GM13976 (cell line): ENCODE measurements around the gene TNS3.

Experiments
- DNase-seq: peaks from one replicate; pipeline ENCODE4 v3.0.0; 2012; ENCODE audit warnings: low spot score
- in situ Hi-C: fragments of 300-500 bp; cut with MboI; formaldehyde crosslinking; loops from one replicate; pipeline ENCODE4 v1.12.0; 2022; ENCODE audit warnings: low sequenced_read_pairs, mixed read lengths, inconsistent platforms; ENCODE audit not compliant: unreplicated experiment
- TF ChIP-seq, protein P1 (sequence below): IDR thresholded peaks from 2 replicates; pipeline ENCODE4 v1.5.1; 2012; ENCODE audit warnings: borderline replicate concordance, mild to moderate bottlenecking; ENCODE audit not compliant: insufficient read depth; ENCODE audit errors: extremely low read depth, missing control alignments, control extremely low read depth

TNS3 gene

DNA sequence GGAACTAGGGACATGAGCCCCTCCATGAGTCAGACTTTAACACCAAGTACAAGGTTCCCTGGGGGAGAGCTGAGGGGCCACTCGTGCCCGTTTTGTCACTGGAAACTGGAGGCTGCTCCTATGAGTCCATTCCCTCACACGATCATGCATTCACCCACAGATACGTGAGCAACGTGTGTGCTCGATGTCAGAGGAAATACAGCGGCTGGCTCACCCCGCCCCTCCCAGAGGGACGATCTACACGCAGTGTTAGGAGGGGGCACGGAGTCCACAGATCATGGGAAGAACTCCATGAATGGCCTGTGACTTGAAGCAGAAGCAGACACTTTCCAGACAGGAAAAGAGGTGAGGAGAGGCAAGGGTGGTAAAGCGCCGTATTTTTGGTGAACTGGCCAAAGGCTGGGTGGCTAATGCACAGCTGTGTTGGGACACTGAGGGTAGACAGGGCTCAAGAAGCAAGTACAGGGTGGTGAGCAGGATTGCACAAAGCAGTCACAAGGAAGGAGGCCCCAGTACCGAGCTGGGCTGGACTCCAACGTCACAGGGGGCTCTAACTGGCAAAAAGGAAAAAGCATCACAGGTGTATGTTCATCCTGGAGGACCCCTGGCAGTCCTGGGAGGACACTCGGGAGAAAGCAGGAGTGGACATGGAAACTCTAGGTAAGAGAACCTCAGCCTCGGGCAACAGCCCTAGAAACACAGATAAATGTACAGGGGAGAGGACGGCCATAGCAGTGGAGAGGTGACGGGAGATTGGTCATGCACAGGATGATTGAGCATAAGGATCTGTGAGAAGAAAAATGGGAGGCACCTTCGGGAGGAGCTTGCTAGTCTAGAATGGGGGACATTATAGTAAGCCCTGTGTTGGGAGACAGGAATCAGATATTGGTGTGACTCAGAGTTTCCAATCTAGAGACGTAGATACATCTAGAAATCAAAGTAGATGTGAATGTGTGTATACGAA, 41.2 kb downstream of the TNS3 start:
- in situ Hi-C loops = no loop called here
- TF ChIP-seq, protein P1, sequence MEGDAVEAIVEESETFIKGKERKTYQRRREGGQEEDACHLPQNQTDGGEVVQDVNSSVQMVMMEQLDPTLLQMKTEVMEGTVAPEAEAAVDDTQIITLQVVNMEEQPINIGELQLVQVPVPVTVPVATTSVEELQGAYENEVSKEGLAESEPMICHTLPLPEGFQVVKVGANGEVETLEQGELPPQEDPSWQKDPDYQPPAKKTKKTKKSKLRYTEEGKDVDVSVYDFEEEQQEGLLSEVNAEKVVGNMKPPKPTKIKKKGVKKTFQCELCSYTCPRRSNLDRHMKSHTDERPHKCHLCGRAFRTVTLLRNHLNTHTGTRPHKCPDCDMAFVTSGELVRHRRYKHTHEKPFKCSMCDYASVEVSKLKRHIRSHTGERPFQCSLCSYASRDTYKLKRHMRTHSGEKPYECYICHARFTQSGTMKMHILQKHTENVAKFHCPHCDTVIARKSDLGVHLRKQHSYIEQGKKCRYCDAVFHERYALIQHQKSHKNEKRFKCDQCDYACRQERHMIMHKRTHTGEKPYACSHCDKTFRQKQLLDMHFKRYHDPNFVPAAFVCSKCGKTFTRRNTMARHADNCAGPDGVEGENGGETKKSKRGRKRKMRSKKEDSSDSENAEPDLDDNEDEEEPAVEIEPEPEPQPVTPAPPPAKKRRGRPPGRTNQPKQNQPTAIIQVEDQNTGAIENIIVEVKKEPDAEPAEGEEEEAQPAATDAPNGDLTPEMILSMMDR = no peak
- DNase-seq = no peak

DNA sequence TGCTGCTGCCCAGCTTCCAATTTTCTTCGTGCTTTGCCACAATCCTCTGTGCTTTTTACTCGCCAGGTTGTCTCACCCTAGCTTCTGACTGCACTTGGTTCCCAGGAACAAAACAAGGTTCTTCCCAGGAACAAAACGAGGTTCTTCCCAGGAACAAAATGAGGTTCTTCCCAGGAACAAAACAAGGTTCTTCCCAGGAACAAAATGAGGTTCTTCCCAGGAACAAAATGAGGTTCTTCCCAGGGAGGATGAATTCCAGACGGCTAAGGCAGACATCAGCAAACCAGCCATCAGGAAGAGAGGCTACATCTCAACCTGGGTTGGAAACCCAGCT, 41.9 kb downstream of the TNS3 start:
- DNase-seq = no peak
- TF ChIP-seq, protein P1 = no peak
- in situ Hi-C loops = no loop called here

DNA sequence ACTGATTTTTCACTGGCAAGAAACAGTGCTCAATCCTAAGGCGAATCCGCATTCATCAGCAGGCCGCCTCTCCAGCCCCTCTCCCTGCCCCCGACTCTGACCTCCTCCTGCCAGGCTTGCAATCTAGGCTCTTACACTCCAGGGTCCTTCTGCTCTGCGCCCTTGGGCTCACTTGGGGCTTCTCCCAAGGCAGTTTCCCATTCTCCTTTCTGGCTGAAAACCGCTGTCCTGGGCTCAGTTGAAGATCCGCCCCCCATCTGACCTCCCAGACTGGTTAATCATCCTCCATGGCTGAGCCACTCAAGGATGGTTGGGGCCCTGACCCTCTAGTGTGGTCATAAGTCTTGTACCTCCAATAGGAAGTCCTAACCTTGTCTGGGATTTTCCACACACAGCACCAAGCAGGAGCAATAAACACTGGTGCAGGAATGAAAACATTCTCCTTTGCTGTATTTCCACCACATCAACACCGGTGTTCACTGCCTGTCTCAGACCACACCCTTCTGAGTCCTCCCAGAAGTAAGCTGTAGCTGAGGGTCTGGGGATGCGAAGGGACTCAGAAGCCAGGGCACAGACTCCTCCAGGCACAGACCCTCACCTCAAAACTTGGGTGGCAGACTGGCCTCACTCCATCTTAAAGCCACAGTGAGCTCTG, 42.4 kb downstream of the TNS3 start:
- TF ChIP-seq, protein P1 = no peak
- in situ Hi-C loops = no loop called here
- no peak for DNase-seq

DNA sequence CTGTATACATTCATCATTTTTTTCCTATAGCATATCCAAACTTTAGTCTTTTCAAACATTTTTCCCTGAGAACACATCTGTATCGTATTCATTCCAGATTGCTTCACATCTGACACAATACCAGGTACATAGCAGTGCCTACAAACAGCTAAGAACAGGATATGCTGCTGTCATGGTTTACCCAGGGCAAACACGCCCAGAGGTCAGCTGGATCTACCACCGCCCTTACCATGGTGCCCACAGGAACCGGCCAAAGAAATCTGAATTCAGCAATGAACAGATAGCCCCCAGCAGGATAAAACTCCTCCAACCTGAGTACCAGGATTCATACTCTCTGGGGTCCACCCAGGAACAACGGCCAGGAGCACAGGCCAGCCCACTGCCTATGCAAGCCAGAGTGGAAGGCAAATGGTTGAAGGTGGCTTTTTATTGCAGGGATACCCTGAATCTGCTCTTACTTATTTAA, 43.0 kb downstream of the TNS3 start:
- TF ChIP-seq, protein P1 = no peak
- in situ Hi-C loops = no loop called here
- DNase-seq = no peak

DNA sequence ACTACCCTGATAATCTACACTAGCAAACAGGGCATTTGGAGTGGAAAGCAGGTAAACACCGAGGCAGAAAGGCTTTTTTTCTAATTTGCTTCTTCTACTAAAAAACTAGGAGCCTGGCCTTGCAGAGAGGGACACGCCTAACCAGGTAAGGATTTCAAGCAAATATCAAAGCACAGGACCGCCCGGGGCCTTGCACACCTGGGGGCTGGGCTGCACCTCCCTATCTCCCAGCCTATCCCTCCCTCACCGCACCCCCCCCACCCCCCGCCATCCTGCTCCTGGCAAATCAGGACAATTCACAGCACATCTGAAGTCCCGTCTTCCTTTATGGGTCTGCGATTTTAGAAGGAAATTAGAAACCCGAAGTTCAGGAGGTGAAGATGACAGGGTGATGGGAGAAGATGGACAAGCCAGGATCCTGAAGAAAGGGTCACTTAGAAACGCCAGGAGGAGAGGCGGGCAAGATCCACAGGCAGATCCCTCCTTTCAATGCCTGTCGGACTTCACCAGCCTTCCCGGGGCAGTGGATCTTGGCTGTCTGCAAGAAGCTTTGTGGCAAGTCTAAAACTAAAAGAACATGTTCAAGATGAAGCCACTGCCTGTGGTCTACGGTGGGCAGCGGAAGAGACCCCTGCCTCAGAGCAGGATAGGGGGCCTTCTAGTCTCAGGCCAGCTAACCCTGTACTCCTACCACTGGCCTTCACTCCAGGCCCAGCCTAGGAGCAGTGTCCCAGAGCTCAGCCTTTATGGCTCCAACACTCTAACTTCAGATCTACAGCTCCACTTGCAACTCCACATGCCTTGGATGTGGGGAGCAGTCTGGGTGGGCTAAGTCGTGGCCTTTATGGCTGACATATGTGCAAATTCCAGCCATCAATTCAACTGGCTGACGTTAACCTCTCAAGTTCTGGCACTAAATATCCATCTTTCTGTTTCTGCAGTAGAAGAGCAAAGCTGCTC, 43.9 kb downstream of the TNS3 start:
- TF ChIP-seq, protein P1 = no peak
- in situ Hi-C loops = no loop called here
- DNase-seq = no peak

DNA sequence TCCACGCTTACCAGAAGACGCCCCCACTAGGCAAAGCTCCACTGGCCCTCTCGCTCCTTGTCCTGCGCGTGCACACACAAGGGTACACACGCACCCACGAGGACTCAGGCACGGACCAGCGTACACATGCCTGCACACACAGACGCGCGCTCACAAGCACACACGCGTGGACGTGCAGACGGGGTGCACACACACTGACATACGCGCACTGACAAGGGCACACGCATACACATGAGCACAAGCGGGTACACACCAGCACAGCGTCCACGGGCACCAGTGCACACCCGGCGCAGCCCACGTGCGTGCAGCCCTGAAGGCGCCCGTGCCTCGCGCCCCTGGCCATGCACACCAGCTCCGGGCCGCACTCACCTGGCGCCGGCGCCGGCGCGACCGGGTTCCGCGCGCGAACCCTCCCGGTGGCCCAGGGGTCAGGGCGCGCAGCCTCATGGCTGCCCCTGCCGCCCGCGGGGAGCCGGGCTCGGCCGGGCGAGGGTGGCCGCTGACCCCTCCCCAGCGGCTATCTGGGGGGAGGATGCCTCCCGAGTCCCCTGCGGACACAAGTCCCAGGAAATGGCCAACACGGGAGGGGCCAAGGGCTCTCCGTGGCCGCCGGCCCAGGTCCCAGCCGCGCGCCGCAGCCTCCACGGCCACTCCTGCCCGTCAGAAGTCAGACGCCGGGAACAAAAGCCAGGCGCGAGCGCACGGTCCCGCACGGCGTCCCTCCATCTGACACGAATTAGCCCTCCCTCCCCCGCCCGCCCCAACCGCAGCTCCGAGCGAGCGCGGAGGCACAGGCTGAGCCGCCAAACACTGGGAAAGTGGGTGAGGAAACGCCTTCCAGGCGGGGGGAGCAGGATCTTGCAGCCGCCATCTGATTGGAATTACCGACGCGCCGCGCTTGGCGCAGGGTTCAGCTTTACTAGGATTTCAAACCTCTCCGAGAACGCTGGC, 45.0 kb downstream of the TNS3 start:
- TF ChIP-seq, protein P1 = no peak
- DNase-seq = no peak
- in situ Hi-C loops = no loop called here
